A549 (cell line): ENCODE data around the gene TBX18. TPM values are rescaled to one million over a fixed set of nuclear protein-coding genes. Genes with fewer than 3 reads are reported as not detected.

Experiments used
- ATAC-seq, 2 experiments: fragments of 200-7000 bp in 1 of 2; fragments of >200 bp in 1 of 2; cut with Nextera tagmentation in 1 of 2; cut with Tn5 transposase in 1 of 2; 3 replicates each; pipeline versions ENCODE4 v1.8.0 to v1.9.1; 2018 to 2020; ENCODE audit warnings: mild to moderate bottlenecking in 1 of 2, moderate library complexity in 1 of 2
- CTCF ChIA-PET: fragments of 300-600 bp; sonication (Branson Sonifier 250); formaldehyde crosslinking; extraction: SDS; loops from one replicate; lab custom pipeline; 2021; ENCODE audit warnings: antibody characterized with exemption, inconsistent platforms; lab: Yijun Ruan, JAX
- POLR2A ChIA-PET: fragments of 350-600 bp; formaldehyde crosslinking; extraction: SDS; loops from one replicate; lab custom pipeline; 2021; ENCODE audit warnings: antibody characterized with exemption, inconsistent platforms; lab: Yijun Ruan, JAX
- DNase-seq, 2 experiments: peaks; one replicate each; pipeline versions ENCODE4 v3.0.0 to v3.0.0-alpha.2; 2011 to 2016; ENCODE audit warnings: low read depth in 1 of 2, low spot score in 1 of 2
- FAIRE-seq: peaks from 2 replicates; lab custom pipeline; 2011; peaks lifted over from hg19 to GRCh38; lab: Jason Lieb, UNC
- H3K27ac ChIP-seq, 2 experiments: fragments of >200 bp; sonication (Bioruptor Twin); formaldehyde crosslinking; 3 replicates each; pipeline ENCODE4 v1.5.1; 2016 to 2017
- H3K4me1 ChIP-seq: fragments of >200 bp; sonication (Bioruptor Twin); formaldehyde crosslinking; 3 replicates; pipeline ENCODE4 v1.6.1; 2016
- H3K4me2 ChIP-seq: fragments of >200 bp; sonication (Bioruptor Twin); formaldehyde crosslinking; 3 replicates; pipeline ENCODE4 v1.6.1; 2016
- H3K4me3 ChIP-seq: fragments of >200 bp; sonication (Bioruptor Twin); formaldehyde crosslinking; 3 replicates; pipeline ENCODE4 v1.5.1; 2016
- H3K9me3 ChIP-seq: fragments of >200 bp; sonication (Bioruptor Twin); formaldehyde crosslinking; 3 replicates; pipeline ENCODE4 v1.6.1; 2016
- BHLHE40 ChIP-seq: IDR thresholded peaks from 2 replicates; pipeline ENCODE4 v1.6.1; 2012; ENCODE audit warnings: low read depth, low read length, inconsistent platforms
- CHD2 ChIP-seq: fragments of 150-350 bp; IDR thresholded peaks from 2 replicates; pipeline ENCODE4 v1.6.1; 2014; ENCODE audit warnings: low read length; ENCODE audit not compliant: partially characterized antibody
- CHD4 ChIP-seq: fragments of 200-600 bp; sonication (generic); IDR thresholded peaks from 2 replicates; pipeline ENCODE4 v1.6.1; 2016; ENCODE audit warnings: antibody characterized with exemption, mild to moderate bottlenecking, borderline replicate concordance
- CTCF ChIP-seq: fragments of >200 bp; sonication (Bioruptor Twin); formaldehyde crosslinking; IDR thresholded peaks from 3 replicates; pipeline ENCODE4 v1.5.1; 2016
- E2F6 ChIP-seq: IDR thresholded peaks from 2 replicates; pipeline ENCODE4 v1.6.1; 2012; ENCODE audit warnings: low read depth, borderline replicate concordance
- EHF ChIP-seq: fragments of 250-450 bp; sonication (Bioruptor Pico); IDR thresholded peaks from 2 replicates; pipeline ENCODE4 v1.5.0; 2020; ENCODE audit warnings: mild to moderate bottlenecking
- EHMT2 ChIP-seq: fragments of 200-600 bp; sonication (generic); IDR thresholded peaks from 2 replicates; pipeline ENCODE4 v1.6.1; 2016; ENCODE audit warnings: antibody characterized with exemption, low read depth, mild to moderate bottlenecking, moderate library complexity
- EP300 ChIP-seq, 2 experiments: fragments of >200 bp; sonication (Bioruptor Twin); formaldehyde crosslinking; IDR thresholded peaks; 2 replicates in 1 of 2; 3 replicates in 1 of 2; pipeline ENCODE4 v1.6.1; 2016 to 2017
- GATA3 ChIP-seq: IDR thresholded peaks from 2 replicates; pipeline ENCODE4 v1.6.1; 2012; ENCODE audit warnings: borderline replicate concordance
- HDAC2 ChIP-seq: fragments of 200-600 bp; sonication (generic); IDR thresholded peaks from 2 replicates; pipeline ENCODE4 v1.6.1; 2016
- HMGXB4 ChIP-seq: fragments of 250-450 bp; sonication (Bioruptor Pico); IDR thresholded peaks from 2 replicates; pipeline ENCODE4 v1.5.0; 2021; ENCODE audit warnings: mild to moderate bottlenecking, moderate library complexity, borderline replicate concordance
- HOXB5 ChIP-seq: fragments of 250-450 bp; sonication (Bioruptor Pico); IDR thresholded peaks from 2 replicates; pipeline ENCODE4 v1.5.0; 2020; ENCODE audit warnings: mild to moderate bottlenecking, moderate library complexity
- JUN ChIP-seq, 2 experiments: fragments of >200 bp; sonication (Bioruptor Twin); formaldehyde crosslinking; IDR thresholded peaks; 2 replicates in 1 of 2; 3 replicates in 1 of 2; pipeline ENCODE4 v1.6.1; 2016 to 2017
- NFE2L2 ChIP-seq: fragments of 150-350 bp; conservative IDR thresholded peaks from 2 replicates; pipeline ENCODE4 v1.6.1; 2014; ENCODE audit warnings: low read length
- NPAS2 ChIP-seq: fragments of 250-450 bp; sonication (Bioruptor Pico); IDR thresholded peaks from 2 replicates; pipeline ENCODE4 v1.8.0; 2022; ENCODE audit warnings: mild to moderate bottlenecking, moderate library complexity, borderline replicate concordance
- PBX3 ChIP-seq: IDR thresholded peaks from 2 replicates; pipeline ENCODE4 v1.6.1; 2012
- PHF8 ChIP-seq: fragments of 200-600 bp; sonication (generic); IDR thresholded peaks from 2 replicates; pipeline ENCODE4 v1.6.1; 2016; ENCODE audit warnings: low read depth, mild to moderate bottlenecking, antibody characterized with exemption, moderate library complexity, borderline replicate concordance
- POLR2A ChIP-seq: IDR thresholded peaks from 2 replicates; pipeline ENCODE4 v1.6.1; 2012; ENCODE audit warnings: mild to moderate bottlenecking, low read length
- RAD21 ChIP-seq, 2 experiments: fragments of >200 bp in 1 of 2; sonication (Bioruptor Twin) in 1 of 2; formaldehyde crosslinking in 1 of 2; IDR thresholded peaks in 1 of 2; conservative IDR thresholded peaks in 1 of 2; 2 replicates in 1 of 2; 3 replicates in 1 of 2; pipeline ENCODE4 v1.6.1; 2012 to 2018; ENCODE audit warnings: inconsistent platforms in 1 of 2
- RFX5 ChIP-seq: fragments of 450-650 bp; IDR thresholded peaks from 2 replicates; pipeline ENCODE4 v1.7.1; 2014; ENCODE audit warnings: antibody characterized with exemption, mild to moderate bottlenecking, moderate library complexity
- SREBF2 ChIP-seq: fragments of 450-650 bp; IDR thresholded peaks from 2 replicates; pipeline ENCODE4 v1.6.1; 2014; ENCODE audit warnings: mild to moderate bottlenecking, moderate library complexity
- TP53 ChIP-seq: fragments of 250-450 bp; sonication (Bioruptor Pico); IDR thresholded peaks from 2 replicates; pipeline ENCODE4 v1.5.0; 2021; ENCODE audit warnings: mild to moderate bottlenecking, moderate library complexity
- USF2 ChIP-seq: fragments of 450-650 bp; IDR thresholded peaks from 2 replicates; pipeline ENCODE4 v1.6.1; 2014; ENCODE audit warnings: antibody characterized with exemption
- ZNF302 ChIP-seq: fragments of 250-450 bp; sonication (Bioruptor Pico); IDR thresholded peaks from 2 replicates; pipeline ENCODE4 v1.9.0; 2021; ENCODE audit warnings: inconsistent platforms, mild to moderate bottlenecking, moderate library complexity
- WGBS: methylation state at CpG from one replicate; pipeline ENCODE4 v1.1.6; 2017; ENCODE audit errors: missing lambda C conversion rate; 5-methylcytosine and 5-hydroxymethylcytosine counted together
- polyA plus RNA-seq, 4 experiments: library from polyadenylated mRNA; depleted of rRNA in 3 of 4; stranded (reverse); fragments of >200 nt; fragmentation: RNase III in 1 of 4; extraction: RNeasy Plus Mini Kit Qiagen cat#74134 plus additional on column Dnase treatment in 1 of 4; gene quantifications; 2 replicates in 3 of 4; 3 replicates in 1 of 4; pipeline ENCODE4 v1.2.3, GENCODE V29; 2011 to 2017

Gene TBX18
- polyA plus RNA-seq, 2 of the 4 experiments (the other 2 are of a cell fraction), result 20.8 to 67.4 TPM

GRCh38 chr6:84770521-84770920 lies 6.1 kb upstream of the TBX18 start:
- ATAC-seq (no peak), FAIRE-seq (no peak), DNase-seq (no peak)
- peak overlapping the region; percentile 79 for H3K4me2 ChIP-seq
- H3K27ac ChIP-seq, result peak overlapping the region; percentile 59 to 73; a peak in 5 of 6 replicates
- CTCF ChIA-PET, result interaction anchor here (2.1 kb wide), 1 partner anchor 553 kb away, joined by 5 read pairs; no protein-coding TSS in a partner anchor
- 40% methylated on average over 5 of the region's 5 CpGs for WGBS
- H3K9me3 ChIP-seq, result no peaks in the 10 kb centered on the region
- no peak for TF ChIP-seq E2F6
- no peak for TF ChIP-seq SREBF2
- TF ChIP-seq NFE2L2, result no peak
- no peak for TF ChIP-seq EP300 (IDR thresholded peaks at IDR 0.05)
- POLR2A ChIA-PET, result no interaction called here
- H3K4me1 ChIP-seq, result peaks cover 5% of the 10 kb centered on the region; the same call in 2 of the 3 replicates
- H3K4me3 ChIP-seq, result no peak overlapping the region

- TF ChIP-seq RFX5, result no peak
- no peak for TF ChIP-seq RAD21 (conservative IDR thresholded peaks at IDR 0.05 in 1 of 2, IDR thresholded peaks at IDR 0.05 in 1 of 2)
- no peak for TF ChIP-seq HMGXB4 (CRISPR knock-in tag)
- no peak for TF ChIP-seq HOXB5
- TF ChIP-seq PHF8, result no peak
- TF ChIP-seq TP53 (CRISPR knock-in tag), result no peak
- no peak for TF ChIP-seq E2F6
- TF ChIP-seq PBX3, result no peak
- no peak for TF ChIP-seq POLR2A
- TF ChIP-seq NPAS2 (CRISPR knock-in tag), result no peak
- TF ChIP-seq ZNF302 (CRISPR knock-in tag), result no peak
- no peak for TF ChIP-seq EHF (CRISPR knock-in tag)
- TF ChIP-seq CHD4, result no peak
- FAIRE-seq (no peak), DNase-seq (peak in 1 of 2 experiments; percentile 48), ATAC-seq (no peak)
- H3K4me1 ChIP-seq, result peaks cover 5% of the 10 kb centered on the region; the same call in 2 of the 3 replicates
- H3K9me3 ChIP-seq, result no peaks in the 10 kb centered on the region
- peak overlapping the region; percentile 73 to 83 for H3K27ac ChIP-seq
- CTCF ChIA-PET, result interaction anchor here (1.3 to 2.1 kb wide), 5 partner anchors 10 to 554 kb away, joined by 3 to 7 read pairs (median 5); no protein-coding TSS in a partner anchor
- 3% methylated on average over 5 of the region's 5 CpGs for WGBS
- peak overlapping the region; percentile 79 for H3K4me2 ChIP-seq
- POLR2A ChIA-PET, result no interaction called here
- H3K4me3 ChIP-seq, result peak overlapping the region; percentile 55
Observed at GRCh38 chr6:84769306-84769705, 4.9 kb upstream of the TBX18 start.

GRCh38 chr6:84768442-84769174 lies 4.2 kb upstream of the TBX18 start:
- Histone ChIP-seq H3K4me2 (peak overlapping the region; percentile 79), H3K4me3 (peak overlapping the region; percentile 55), H3K4me1 (peaks cover 5% of the 10 kb centered on the region; the same call in 2 of the 3 replicates), H3K27ac (peak overlapping the region; percentile 73 to 83), H3K9me3 (no peaks in the 10 kb centered on the region)
- 2% methylated on average over 31 of the region's 31 CpGs for WGBS
- CTCF ChIA-PET, result interaction anchor here (1.3 to 2.1 kb wide), 5 partner anchors 10 to 555 kb away, joined by 3 to 7 read pairs (median 5); no protein-coding TSS in a partner anchor
- DNase-seq (peak; percentile 25 to 71), FAIRE-seq (no peak), ATAC-seq (peak in 1 of 2 experiments; percentile 34; a peak in 3 of 6 replicates)
- POLR2A ChIA-PET, result no interaction called here
- TF ChIP-seq GATA3, result no peak
- no peak for TF ChIP-seq ZNF302 (CRISPR knock-in tag)
- TF ChIP-seq HDAC2, result no peak
- TF ChIP-seq CTCF, result no peak
- no peak for TF ChIP-seq CHD2
- no peak for TF ChIP-seq BHLHE40
- no peak for TF ChIP-seq PBX3
- peak in 1 of 2 experiments; percentile 32; a peak in 1 of 5 replicates for TF ChIP-seq JUN (IDR thresholded peaks at IDR 0.05)
- no peak for TF ChIP-seq USF2
- TF ChIP-seq NPAS2 (CRISPR knock-in tag), result no peak
- no peak for TF ChIP-seq RAD21 (conservative IDR thresholded peaks at IDR 0.05 in 1 of 2, IDR thresholded peaks at IDR 0.05 in 1 of 2)
- TF ChIP-seq EHMT2, result no peak
